Endometrium (tissue), 2 donors: ENCODE results near the gene CAPN2.
"Not testable (repeated sequence)": the region's sequence is repeated elsewhere in the genome, so short reads cannot be mapped to it uniquely, and the experiment has no call there.

Experiments used
- FAIRE-seq: peaks from 2 replicates; lab custom pipeline; 2012; peaks lifted over from hg19 to GRCh38; lab: Jason Lieb, UNC
- donor health status: control.
- donor health status: control.

CAPN2 gene

GRCh38 chr1:223739366-223740037 lies 27.2 kb downstream of the CAPN2 start:
- FAIRE-seq = no peak

GRCh38 chr1:223740038-223740736 lies 27.8 kb downstream of the CAPN2 start:
- not testable (repeated sequence) for FAIRE-seq

GRCh38 chr1:223741861-223742260 lies 29.5 kb downstream of the CAPN2 start:
- no peak for FAIRE-seq

- no peak for FAIRE-seq
These were observed 30.6 kb downstream of the CAPN2 start for GRCh38 chr1:223742856-223743517.

- no peak for FAIRE-seq
These were observed 33.4 kb downstream of the CAPN2 start for GRCh38 chr1:223745731-223746130.

GRCh38 chr1:223747838-223748335 lies 35.5 kb downstream of the CAPN2 start:
- no peak for FAIRE-seq

GRCh38 chr1:223748405-223748772 lies 36.0 kb downstream of the CAPN2 start:
- FAIRE-seq = no peak

GRCh38 chr1:223748773-223749733 lies 36.7 kb downstream of the CAPN2 start:
- no peak for FAIRE-seq

- FAIRE-seq = no peak
These were observed 38.6 kb downstream of the CAPN2 start for GRCh38 chr1:223750730-223751570.

GRCh38 chr1:223751696-223752095 lies 39.4 kb downstream of the CAPN2 start:
- no peak for FAIRE-seq

GRCh38 chr1:223752721-223753515 lies 40.6 kb downstream of the CAPN2 start:
- FAIRE-seq = no peak

GRCh38 chr1:223754681-223755431 lies 42.5 kb downstream of the CAPN2 start:
- no peak for FAIRE-seq

GRCh38 chr1:223755432-223755792 lies 43.1 kb downstream of the CAPN2 start:
- no peak for FAIRE-seq

- FAIRE-seq = no peak
These were observed 43.8 kb downstream of the CAPN2 start for GRCh38 chr1:223755992-223756775.

- FAIRE-seq = no peak
These were observed 44.7 kb downstream of the CAPN2 start for GRCh38 chr1:223756806-223757700.

GRCh38 chr1:223758734-223759133 lies 46.4 kb downstream of the CAPN2 start:
- no peak for FAIRE-seq

- no peak for FAIRE-seq
These were observed 46.9 kb downstream of the CAPN2 start for GRCh38 chr1:223759273-223759672.

- FAIRE-seq = no peak
These were observed 48.5 kb downstream of the CAPN2 start for GRCh38 chr1:223760833-223761232.
